IMR-90 (cell line): ENCODE data around the gene MRTFB. TPM values are rescaled to one million over a fixed set of nuclear protein-coding genes. Genes with fewer than 3 reads are reported as not detected.

ENCODE experiments used
- ATAC-seq: fragments of 200-7000 bp; cut with Tn5 transposase; 2 replicates; pipeline ENCODE4 v1.9.1; 2020; ENCODE audit warnings: low read depth, mild to moderate bottlenecking, moderate library complexity
- BruUV-seq: library from RNA; stranded (reverse); fragments of 400-500 nt; replicated peaks from 2 replicates; lab custom pipeline; 2021; lab: Mats Ljungman, UMichigan
- CTCF ChIA-PET: fragments of 300-600 bp; formaldehyde crosslinking; extraction: SDS; loops from one replicate; lab custom pipeline; 2021; ENCODE audit warnings: antibody characterized with exemption; lab: Yijun Ruan, JAX
- POLR2A ChIA-PET: fragments of 300-600 bp; sonication (Branson Sonifier 250); formaldehyde crosslinking; loops from one replicate; lab custom pipeline; 2022; ENCODE audit warnings: antibody characterized with exemption; ENCODE audit not compliant: unreplicated experiment; lab: Charles Lee
- DNase-seq: peaks from one replicate; pipeline ENCODE4 v3.0.0; 2013
- H2AFZ ChIP-seq: replicated peaks from 2 replicates; pipeline ENCODE3; 2013; ENCODE audit warnings: low read length, mild to moderate bottlenecking; ENCODE audit not compliant: poor library complexity
- H2AK5ac ChIP-seq: 2 replicates; pipeline ENCODE4 v1.6.1; 2013; ENCODE audit warnings: low read depth, low read length, inconsistent platforms
- H2AK9ac ChIP-seq: replicated peaks from 2 replicates; pipeline ENCODE3; 2013; ENCODE audit warnings: mild to moderate bottlenecking, low read depth, low read length, moderate library complexity; ENCODE audit not compliant: poor library complexity
- H2BK120ac ChIP-seq: 2 replicates; pipeline ENCODE4 v1.6.1; 2013; ENCODE audit warnings: low read depth, low read length, inconsistent platforms
- H2BK15ac ChIP-seq: 3 replicates; pipeline ENCODE4 v1.6.1; 2013; ENCODE audit warnings: low read depth, low read length, inconsistent platforms
- H2BK20ac ChIP-seq: 2 replicates; pipeline ENCODE4 v1.6.1; 2013; ENCODE audit warnings: low read depth, mild to moderate bottlenecking, inconsistent platforms, low read length, moderate library complexity
- H2BK5ac ChIP-seq: 2 replicates; pipeline ENCODE4 v1.6.1; 2013; ENCODE audit warnings: mild to moderate bottlenecking, low read depth, low read length, inconsistent platforms; ENCODE audit not compliant: poor library complexity, severe bottlenecking
- H3K14ac ChIP-seq: replicated peaks from 2 replicates; pipeline ENCODE4 v1.6.1; 2013; ENCODE audit warnings: low read depth, low read length, inconsistent platforms
- H3K18ac ChIP-seq: 2 replicates; pipeline ENCODE4 v1.6.1; 2013; ENCODE audit warnings: low read depth, low read length, control low read depth
- H3K23ac ChIP-seq: 2 replicates; pipeline ENCODE4 v1.6.1; 2013; ENCODE audit warnings: low read depth, low read length, inconsistent platforms
- H3K27ac ChIP-seq: 2 replicates; pipeline ENCODE4 v1.5.1; 2013; ENCODE audit warnings: mild to moderate bottlenecking, control low read depth, low read length; ENCODE audit not compliant: insufficient read depth
- H3K27me3 ChIP-seq: 2 replicates; pipeline ENCODE4 v1.6.1; 2013; ENCODE audit warnings: low read length; ENCODE audit not compliant: control insufficient read depth, insufficient read depth
- H3K36me3 ChIP-seq: 2 replicates; pipeline ENCODE4 v1.6.1; 2013; ENCODE audit warnings: low read length, mixed read lengths; ENCODE audit not compliant: control insufficient read depth, insufficient read depth
- H3K4ac ChIP-seq: 2 replicates; pipeline ENCODE4 v1.6.1; 2013; ENCODE audit warnings: low read depth, low read length, inconsistent platforms
- H3K4me1 ChIP-seq: 2 replicates; pipeline ENCODE4 v1.6.1; 2013; ENCODE audit warnings: low read length, mixed read lengths; ENCODE audit not compliant: control insufficient read depth, insufficient read depth
- H3K4me2 ChIP-seq: 2 replicates; pipeline ENCODE4 v1.6.1; 2013; ENCODE audit warnings: low read depth, mild to moderate bottlenecking, control low read depth, low read length, moderate library complexity
- H3K4me3 ChIP-seq: 2 replicates; pipeline ENCODE4 v1.5.1; 2013; ENCODE audit warnings: low read depth, mild to moderate bottlenecking, control low read depth, low read length, moderate library complexity; ENCODE audit not compliant: insufficient read depth
- H3K56ac ChIP-seq: 2 replicates; pipeline ENCODE4 v1.6.1; 2013; ENCODE audit warnings: low read length, inconsistent platforms; ENCODE audit not compliant: insufficient read depth; ENCODE audit errors: extremely low read depth
- H3K79me1 ChIP-seq, 2 experiments: 2 replicates each; pipeline ENCODE4 v1.6.1; 2013; ENCODE audit warnings: low read length in 2 of 2, inconsistent platforms in 1 of 2, low read depth in 1 of 2
- H3K9ac ChIP-seq: 2 replicates; pipeline ENCODE4 v1.6.1; 2013; ENCODE audit warnings: low read depth, low read length, control low read depth
- H3K9me1 ChIP-seq: 2 replicates; pipeline ENCODE4 v1.6.1; 2013; ENCODE audit warnings: low read length, inconsistent platforms; ENCODE audit not compliant: insufficient read depth
- H3K9me3 ChIP-seq: 2 replicates; pipeline ENCODE4 v1.6.1; 2013; ENCODE audit warnings: low read length; ENCODE audit not compliant: control insufficient read depth, insufficient read depth
- H4K20me1 ChIP-seq: 2 replicates; pipeline ENCODE4 v1.6.1; 2013; ENCODE audit warnings: low read length, inconsistent platforms; ENCODE audit not compliant: insufficient read depth
- H4K5ac ChIP-seq: 2 replicates; pipeline ENCODE4 v1.6.1; 2013; ENCODE audit warnings: mild to moderate bottlenecking, low read depth, low read length, control low read depth
- H4K8ac ChIP-seq, 2 experiments: 2 replicates each; pipeline ENCODE4 v1.6.1; 2013; ENCODE audit warnings: low read depth in 2 of 2, low read length in 2 of 2, control low read depth in 1 of 2, inconsistent platforms in 1 of 2
- H4K91ac ChIP-seq: 2 replicates; pipeline ENCODE4 v1.6.1; 2013; ENCODE audit warnings: low read depth, low read length, inconsistent platforms; ENCODE audit not compliant: insufficient read depth
- RAD21 ChIP-seq: IDR thresholded peaks from 2 replicates; pipeline ENCODE4 v1.6.1; 2012; ENCODE audit warnings: low read length, improper control_type of control experiment
- dilution Hi-C: fragments of 300-500 bp; cut with HindIII; formaldehyde crosslinking; loops from one replicate; pipeline ENCODE4 v1.14.3; 2018; ENCODE audit warnings: low sequenced_read_pairs; ENCODE audit not compliant: unreplicated experiment
- in situ Hi-C: fragments of 300-500 bp; cut with MboI; formaldehyde crosslinking; loops from 3 replicates; pipeline ENCODE4 v1.14.3; 2019; ENCODE audit warnings: low sequenced_read_pairs, inconsistent platforms, mixed read lengths
- intact Hi-C: fragments of 100-400 bp; cut with micrococcal nuclease; formaldehyde crosslinking; loops from 2 replicates; pipeline ENCODE4 v1.10.0; 2022
- polyA plus RNA-seq, 3 experiments: library from polyadenylated mRNA; depleted of rRNA; stranded (reverse); fragments of >200 nt; gene quantifications; 2 replicates each; pipeline ENCODE4 v1.2.3, GENCODE V29; 2012; ENCODE audit warnings: low replicate concordance in 1 of 3
- total RNA-seq: library from RNA; depleted of rRNA; stranded (reverse); fragments of >200 nt; gene quantifications from 2 replicates; pipeline ENCODE4 v1.2.3, GENCODE V29; 2012

Gene MRTFB
- total and polyA plus RNA-seq, 2 of the 4 experiments (the other 2 are of a cell fraction): 4.4 to 5.4 TPM

GRCh38 chr16:14196539-14196938 is 125.4 kb downstream of the MRTFB start:
- Histone ChIP-seq H3K9me1 (no peaks in the 10 kb centered on the region; the same call in 1 of the 2 replicates), H4K8ac (no peak overlapping the region), H3K9me3 (no peaks in the 10 kb centered on the region), H3K23ac (no peak overlapping the region), H2AK9ac (no peak overlapping the region), H2BK20ac (no peak overlapping the region), H4K20me1 (no peaks in the 10 kb centered on the region), H2AK5ac (no peak overlapping the region), H3K9ac (no peak overlapping the region), H3K36me3 (no peaks in the 10 kb centered on the region), H3K27ac (no peak overlapping the region), H3K27me3 (no peaks in the 10 kb centered on the region), H3K56ac (no peak overlapping the region), H2BK15ac (no peak overlapping the region), H3K14ac (no peak overlapping the region), H4K5ac (no peak overlapping the region), H3K4me2 (no peak overlapping the region), H2BK5ac (no peak overlapping the region), H2BK120ac (no peak overlapping the region), H3K79me1 (peaks cover 0 to 3% of the 10 kb centered on the region in 2 experiments; a peak in 2 of 4 replicates), H3K4me3 (no peak overlapping the region), H3K18ac (no peak overlapping the region), H4K91ac (no peak overlapping the region), H3K4ac (no peak overlapping the region), H2AFZ (no peak overlapping the region), H3K4me1 (no peaks in the 10 kb centered on the region; the same call in 1 of the 2 replicates)
- ChIA-PET CTCF (no interaction called here), POLR2A (interaction anchor here (0.6 kb wide), 1 partner anchor 397 kb away, joined by 6 read pairs; no protein-coding TSS in a partner anchor)
- dilution Hi-C loops (no loop called here), intact Hi-C loops (no loop called here), in situ Hi-C loops (no loop called here)
- no peak for TF ChIP-seq RAD21
- BruUV-seq: no TSS peak
- ATAC-seq: peak; percentile 51; the same call in 1 of the 2 replicates
- DNase-seq: no peak
